Gastrocnemius medialis (tissue), 4 donors: ENCODE data around the gene B4GALT5. TPM values are rescaled to one million over a fixed set of nuclear protein-coding genes. Genes with fewer than 3 reads are reported as not detected.

ENCODE experiments used
- ATAC-seq, 2 donors: fragments of 150-250 bp; one replicate each; pipeline ENCODE4 v1.9.1; 2016
- DNase-seq, 2 donors: peaks; one replicate each; pipeline ENCODE4 v3.0.0-alpha.2; 2019
- H3K27ac ChIP-seq, 4 donors: fragments of 200-600 bp; sonication (generic); 1 replicate in 1 of 4; 2 replicates in 3 of 4; pipeline ENCODE4 v1.5.1; 2016 to 2018; ENCODE audit warnings: mild to moderate bottlenecking in 2 of 4, moderate library complexity in 1 of 4
- H3K27me3 ChIP-seq, 3 donors: fragments of 200-600 bp; sonication (generic) in 2 of 3; 1 replicate in 1 of 3; 2 replicates in 2 of 3; pipeline versions ENCODE4 v1.5.1 to v1.6.0; 2016 to 2019; ENCODE audit warnings: mild to moderate bottlenecking in 1 of 3, moderate library complexity in 1 of 3
- H3K36me3 ChIP-seq, 2 donors: fragments of 200-600 bp; sonication (generic) in 1 of 2; one replicate each; pipeline ENCODE4 v1.5.1; 2017 to 2018
- H3K4me1 ChIP-seq, 2 donors: fragments of 200-600 bp; sonication (generic) in 1 of 2; one replicate each; pipeline ENCODE4 v1.5.1; 2016 to 2017; ENCODE audit warnings: mild to moderate bottlenecking in 2 of 2
- H3K4me3 ChIP-seq, 4 donors: fragments of 200-600 bp; sonication (generic) in 3 of 4; 1 replicate in 1 of 4; 2 replicates in 3 of 4; pipeline ENCODE4 v1.5.1; 2016 to 2019; ENCODE audit warnings: mild to moderate bottlenecking in 2 of 4
- H3K9me3 ChIP-seq, 3 donors: fragments of 200-600 bp; sonication (generic) in 2 of 3; 1 replicate in 1 of 3; 2 replicates in 2 of 3; pipeline ENCODE4 v1.5.1; 2016 to 2019
- POLR2A ChIP-seq, 2 donors: fragments of 450-650 bp; IDR thresholded peaks; one replicate each; pipeline ENCODE4 v1.6.1; 2017; ENCODE audit warnings: antibody characterized with exemption in 2 of 2, mild to moderate bottlenecking in 2 of 2, moderate library complexity in 2 of 2
- in situ Hi-C, 4 donors: fragments of 200-750 bp; cut with MboI; loops; one replicate each; pipeline versions ENCODE4 v1.15.0 to v1.8.0; 2017; ENCODE audit warnings: low sequenced_read_pairs in 4 of 4
- intact Hi-C: fragments of 100-400 bp; cut with DNase I; formaldehyde crosslinking; loops from one replicate; pipeline ENCODE4 v1.15.1; 2023; ENCODE audit warnings: low total_unique reads
- total RNA-seq, 4 donors: library from RNA; depleted of rRNA; stranded (reverse); fragments of >200 nt; gene quantifications; one replicate each; pipeline versions ENCODE4 v1.1.0 to v1.2.3, GENCODE V29; 2016
- TF ChIP-seq, protein P1 (sequence below), 5 experiments: fragments of 450-650 bp in 3 of 5; fragments of 200-600 bp in 2 of 5; sonication (generic) in 2 of 5; IDR thresholded peaks in 4 of 5; conservative IDR thresholded peaks in 1 of 5; 1 replicate in 4 of 5; 2 replicates in 1 of 5; pipeline ENCODE4 v1.5.1; 2016 to 2019; ENCODE audit warnings: antibody characterized with exemption in 5 of 5, mild to moderate bottlenecking in 3 of 5, moderate library complexity in 3 of 5

Gene B4GALT5
- total RNA-seq, 4 donors from 2014 or later: 27.6 to 75.2 (median 56.4) TPM

DNA sequence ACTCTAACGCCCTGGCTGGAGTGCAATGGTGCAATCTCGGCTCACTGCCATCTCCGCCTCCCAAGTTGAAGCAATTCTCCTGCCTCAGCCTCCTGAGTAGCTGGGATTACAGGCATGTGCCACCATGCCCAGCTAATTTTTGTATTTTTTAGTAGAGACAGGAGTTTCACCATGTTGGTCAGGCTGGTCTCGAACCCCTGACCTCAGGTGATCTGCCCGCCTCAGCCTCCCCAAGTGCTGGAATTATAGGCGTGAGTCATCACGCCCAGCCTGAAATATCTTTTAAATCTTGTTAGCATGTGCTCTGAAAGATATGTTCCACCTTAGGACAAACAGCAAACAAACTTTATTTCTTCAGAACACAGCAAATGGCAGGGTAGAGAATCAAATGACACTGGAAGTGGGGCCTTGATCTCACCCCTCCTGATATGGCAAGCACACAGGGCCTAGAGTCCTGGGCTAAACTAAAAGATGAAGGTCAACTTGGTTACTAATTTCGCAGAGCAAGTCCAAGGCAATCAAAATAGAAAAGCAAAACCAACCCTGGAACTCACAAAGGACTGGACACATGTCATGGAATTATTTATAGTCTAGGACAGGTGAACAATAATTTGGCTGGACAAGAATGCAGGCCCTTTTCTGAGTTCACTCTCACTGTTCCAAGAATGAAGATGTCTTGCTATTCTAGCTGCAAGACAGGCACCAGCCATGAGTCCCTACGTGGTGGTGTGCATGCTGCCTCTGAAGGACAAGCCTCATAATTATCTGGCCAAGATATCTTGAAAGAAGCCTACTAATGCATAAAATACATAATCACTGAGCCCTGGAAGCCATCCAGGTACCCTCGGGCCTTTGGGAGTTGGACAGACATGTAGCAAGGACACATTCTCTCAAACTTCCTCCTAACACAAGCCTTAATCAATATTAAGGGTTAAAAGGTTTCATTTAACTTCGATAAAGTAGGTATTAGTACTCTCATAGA, 35.6 kb downstream of the B4GALT5 start:
- Histone ChIP-seq H3K4me3 (peak overlapping the region in 2 of 4 donors; percentile 1 to 27), H3K4me1 (peaks cover 91 to 94% of the 10 kb centered on the region in 2 donors), H3K27ac (peak overlapping the region; percentile 77 to 91 (median 84)), H3K27me3 (no peaks in the 10 kb centered on the region), H3K9me3 (no peaks in the 10 kb centered on the region), H3K36me3 (no peaks in the 10 kb centered on the region)
- ATAC-seq (peak; percentile 68 to 70), DNase-seq (peak; percentile 30 to 63)
- in situ Hi-C loops: no loop called here
- no peak for TF ChIP-seq POLR2A (IDR thresholded peaks at IDR 0.05)
- TF ChIP-seq, protein P1, sequence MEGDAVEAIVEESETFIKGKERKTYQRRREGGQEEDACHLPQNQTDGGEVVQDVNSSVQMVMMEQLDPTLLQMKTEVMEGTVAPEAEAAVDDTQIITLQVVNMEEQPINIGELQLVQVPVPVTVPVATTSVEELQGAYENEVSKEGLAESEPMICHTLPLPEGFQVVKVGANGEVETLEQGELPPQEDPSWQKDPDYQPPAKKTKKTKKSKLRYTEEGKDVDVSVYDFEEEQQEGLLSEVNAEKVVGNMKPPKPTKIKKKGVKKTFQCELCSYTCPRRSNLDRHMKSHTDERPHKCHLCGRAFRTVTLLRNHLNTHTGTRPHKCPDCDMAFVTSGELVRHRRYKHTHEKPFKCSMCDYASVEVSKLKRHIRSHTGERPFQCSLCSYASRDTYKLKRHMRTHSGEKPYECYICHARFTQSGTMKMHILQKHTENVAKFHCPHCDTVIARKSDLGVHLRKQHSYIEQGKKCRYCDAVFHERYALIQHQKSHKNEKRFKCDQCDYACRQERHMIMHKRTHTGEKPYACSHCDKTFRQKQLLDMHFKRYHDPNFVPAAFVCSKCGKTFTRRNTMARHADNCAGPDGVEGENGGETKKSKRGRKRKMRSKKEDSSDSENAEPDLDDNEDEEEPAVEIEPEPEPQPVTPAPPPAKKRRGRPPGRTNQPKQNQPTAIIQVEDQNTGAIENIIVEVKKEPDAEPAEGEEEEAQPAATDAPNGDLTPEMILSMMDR (IDR thresholded peaks at IDR 0.05 in 4 of 5, conservative IDR thresholded peaks at IDR 0.05 in 1 of 5): no peak
- intact Hi-C loops: loop anchor here (2.0 kb wide), 1 partner anchor 21 kb away; no protein-coding TSS in a partner anchor

DNA sequence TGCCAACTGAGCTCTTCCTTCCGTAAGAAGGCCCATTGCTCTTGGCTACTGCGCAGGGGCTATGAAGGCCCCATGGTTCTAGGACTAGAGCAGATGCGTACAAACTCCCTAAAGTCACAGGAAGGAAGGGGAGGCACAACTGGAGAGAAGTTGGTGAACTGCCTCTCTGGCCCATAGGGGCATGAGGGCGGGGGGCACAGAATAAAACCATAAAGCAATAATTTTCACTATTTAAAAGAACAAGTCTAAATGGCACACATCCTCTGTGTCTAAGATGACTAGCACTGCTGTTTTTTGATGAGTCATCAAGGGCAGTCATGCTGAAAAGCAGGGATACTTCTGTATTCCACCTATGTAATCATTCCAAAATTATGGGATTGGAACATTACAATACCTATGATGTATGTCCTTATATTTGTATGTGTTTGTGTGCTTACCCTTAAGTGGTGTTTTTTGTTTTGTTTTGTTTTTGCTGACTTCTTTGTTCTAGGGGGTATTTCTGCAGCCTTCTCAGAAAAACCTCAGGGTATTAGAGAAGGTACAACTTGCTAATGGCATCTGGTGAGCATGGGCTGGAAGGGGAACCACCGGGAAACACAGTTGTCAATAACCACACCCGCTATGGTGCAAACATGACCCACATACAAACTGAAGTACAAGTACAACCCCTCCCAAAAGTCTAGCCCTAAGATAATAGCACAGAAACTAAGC, 36.9 kb downstream of the B4GALT5 start:
- no peak for TF ChIP-seq POLR2A (IDR thresholded peaks at IDR 0.05)
- TF ChIP-seq, protein P1 (IDR thresholded peaks at IDR 0.05 in 4 of 5, conservative IDR thresholded peaks at IDR 0.05 in 1 of 5): no peak
- no peaks in the 10 kb centered on the region for H3K9me3 ChIP-seq
- intact Hi-C loops: loop anchor here (2.0 kb wide), 1 partner anchor 20 kb away; no protein-coding TSS in a partner anchor
- H3K4me3 ChIP-seq: peak overlapping the region in 1 of 4 donors; percentile 0
- peak overlapping the region; percentile 77 to 91 (median 84) for H3K27ac ChIP-seq
- H3K27me3 ChIP-seq: no peaks in the 10 kb centered on the region
- ATAC-seq (peak; percentile 33 to 62), DNase-seq (peak; percentile 49 to 56)
- in situ Hi-C loops: no loop called here
- H3K36me3 ChIP-seq: no peaks in the 10 kb centered on the region
- H3K4me1 ChIP-seq: peaks cover 96 to 97% of the 10 kb centered on the region in 2 donors

DNA sequence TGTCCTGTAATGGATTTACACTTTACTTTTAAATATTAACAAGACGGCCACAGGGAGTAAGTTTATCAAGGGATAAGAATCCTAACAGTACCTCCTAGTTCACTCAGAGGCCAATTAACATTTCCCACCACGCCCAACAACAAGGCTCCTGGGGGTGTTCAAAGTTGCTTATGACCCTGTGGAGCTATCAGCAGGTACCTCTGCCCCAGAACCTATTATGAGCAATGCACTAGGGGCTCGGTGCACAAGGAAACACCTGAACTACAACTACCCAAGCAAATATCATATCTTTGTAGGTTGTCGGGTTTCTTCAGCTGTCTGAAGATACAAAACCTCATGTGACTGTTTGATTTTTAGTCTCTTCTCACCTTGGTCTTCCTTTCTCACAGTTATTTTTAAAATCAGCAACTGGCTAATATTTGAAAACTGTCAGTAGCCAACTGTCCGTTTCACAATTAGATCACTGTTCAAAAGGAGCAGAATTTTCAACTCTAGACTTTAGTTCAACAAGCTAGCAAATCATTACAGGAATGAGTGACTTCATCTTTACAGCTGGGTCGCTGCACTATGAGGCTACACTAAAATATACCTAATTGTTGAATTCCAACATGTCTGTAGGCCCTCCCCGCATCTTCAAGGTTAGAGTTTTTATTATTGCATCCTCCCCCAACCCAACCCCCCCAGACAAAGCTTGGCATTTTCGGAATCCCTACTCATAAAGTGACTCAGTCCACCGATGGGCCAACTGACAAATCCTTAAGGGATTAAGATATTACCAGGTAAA, 38.1 kb downstream of the B4GALT5 start:
- ATAC-seq (no peak), DNase-seq (no peak)
- Histone ChIP-seq H3K4me1 (peaks cover 96 to 97% of the 10 kb centered on the region in 2 donors), H3K27ac (peak overlapping the region; percentile 77 to 91 (median 84)), H3K27me3 (no peaks in the 10 kb centered on the region), H3K4me3 (no peak overlapping the region), H3K9me3 (no peaks in the 10 kb centered on the region), H3K36me3 (no peaks in the 10 kb centered on the region)
- in situ Hi-C loops (no loop called here), intact Hi-C loops (loop anchor here (2.0 kb wide), 1 partner anchor 19 kb away; no protein-coding TSS in a partner anchor)
- TF ChIP-seq POLR2A (IDR thresholded peaks at IDR 0.05): no peak
- TF ChIP-seq, protein P1 (IDR thresholded peaks at IDR 0.05 in 4 of 5, conservative IDR thresholded peaks at IDR 0.05 in 1 of 5): no peak
